ENCODE measurements around the gene GBA2.

Gene GBA2

GRCh38 chr9:35781066-35781465 lies 32.0 kb upstream of the GBA2 start:
- peaks cover 3% of the 10 kb centered on the region for H3K4me1 ChIP-seq (ENCODE audit: control insufficient read depth, insufficient read depth, low read length)
- no peaks in the 10 kb centered on the region for H3K9me3 ChIP-seq (ENCODE audit: control insufficient read depth, low read length)
- no peaks in the 10 kb centered on the region for H3K27me3 ChIP-seq (ENCODE audit: control insufficient read depth, insufficient read depth, low read length)
- no peak overlapping the region for H3K4me3 ChIP-seq (ENCODE audit: low read length)
- no peaks in the 10 kb centered on the region for H3K36me3 ChIP-seq (ENCODE audit: control insufficient read depth, insufficient read depth, low read length)
- no peak overlapping the region for H3K9ac ChIP-seq (ENCODE audit: low read length)

GRCh38 chr9:35778496-35778895 lies 29.5 kb upstream of the GBA2 start:
- Histone ChIP-seq H3K9me3 (ENCODE audit: control insufficient read depth, low read length) (no peaks in the 10 kb centered on the region), H3K4me3 (ENCODE audit: low read length) (no peak overlapping the region), H3K9ac (ENCODE audit: low read length) (no peak overlapping the region), H3K36me3 (ENCODE audit: control insufficient read depth, insufficient read depth, low read length) (no peaks in the 10 kb centered on the region), H3K27me3 (ENCODE audit: control insufficient read depth, insufficient read depth, low read length) (no peaks in the 10 kb centered on the region), H3K4me1 (ENCODE audit: control insufficient read depth, insufficient read depth, low read length) (peaks cover 3% of the 10 kb centered on the region)

- Histone ChIP-seq H3K9ac (ENCODE audit: low read length) (no peak overlapping the region), H3K4me3 (ENCODE audit: low read length) (no peak overlapping the region), H3K36me3 (ENCODE audit: control insufficient read depth, insufficient read depth, low read length) (no peaks in the 10 kb centered on the region), H3K27me3 (ENCODE audit: control insufficient read depth, insufficient read depth, low read length) (no peaks in the 10 kb centered on the region), H3K4me1 (ENCODE audit: control insufficient read depth, insufficient read depth, low read length) (peaks cover 16% of the 10 kb centered on the region), H3K9me3 (ENCODE audit: control insufficient read depth, low read length) (no peaks in the 10 kb centered on the region)
Measured at GRCh38 chr9:35776018-35776417, 27.0 kb upstream of the GBA2 start.

GRCh38 chr9:35774907-35775635 lies 26.0 kb upstream of the GBA2 start:
- Histone ChIP-seq H3K36me3 (ENCODE audit: control insufficient read depth, insufficient read depth, low read length) (no peaks in the 10 kb centered on the region), H3K27me3 (ENCODE audit: control insufficient read depth, insufficient read depth, low read length) (no peaks in the 10 kb centered on the region), H3K4me1 (ENCODE audit: control insufficient read depth, insufficient read depth, low read length) (peaks cover 25% of the 10 kb centered on the region), H3K9me3 (ENCODE audit: control insufficient read depth, low read length) (no peaks in the 10 kb centered on the region), H3K4me3 (ENCODE audit: low read length) (no peak overlapping the region), H3K9ac (ENCODE audit: low read length) (no peak overlapping the region)

- Histone ChIP-seq H3K9me3 (ENCODE audit: control insufficient read depth, low read length) (no peaks in the 10 kb centered on the region), H3K4me3 (ENCODE audit: low read length) (no peak overlapping the region), H3K36me3 (ENCODE audit: control insufficient read depth, insufficient read depth, low read length) (no peaks in the 10 kb centered on the region), H3K27me3 (ENCODE audit: control insufficient read depth, insufficient read depth, low read length) (no peaks in the 10 kb centered on the region), H3K9ac (ENCODE audit: low read length) (no peak overlapping the region), H3K4me1 (ENCODE audit: control insufficient read depth, insufficient read depth, low read length) (peaks cover 23% of the 10 kb centered on the region)
Measured at GRCh38 chr9:35771943-35772342, 22.9 kb upstream of the GBA2 start.

DNA sequence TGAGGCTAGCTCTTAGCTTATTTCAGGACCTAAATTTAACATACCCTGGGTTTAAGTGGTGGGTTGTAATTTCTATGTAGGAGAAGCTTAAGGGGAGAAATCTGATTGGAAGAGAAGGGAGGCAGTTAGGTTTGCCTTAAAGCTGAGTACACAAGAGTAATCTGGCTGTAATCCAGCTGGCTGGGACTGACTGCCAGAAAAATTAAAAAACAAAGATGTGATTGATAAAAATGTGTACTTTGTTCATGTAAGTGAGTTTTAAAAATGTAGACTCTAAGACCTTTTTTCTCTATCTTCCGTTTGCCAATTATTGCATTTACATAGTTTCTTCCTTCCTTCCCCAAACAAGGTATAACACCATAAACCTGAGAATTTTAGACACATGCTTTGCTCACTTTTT lies 22.5 kb upstream of the GBA2 start:
- Histone ChIP-seq H3K9ac (ENCODE audit: low read length) (no peak overlapping the region), H3K4me3 (ENCODE audit: low read length) (no peak overlapping the region), H3K27me3 (ENCODE audit: control insufficient read depth, insufficient read depth, low read length) (no peaks in the 10 kb centered on the region), H3K36me3 (ENCODE audit: control insufficient read depth, insufficient read depth, low read length) (no peaks in the 10 kb centered on the region), H3K9me3 (ENCODE audit: control insufficient read depth, low read length) (no peaks in the 10 kb centered on the region), H3K4me1 (ENCODE audit: control insufficient read depth, insufficient read depth, low read length) (peaks cover 23% of the 10 kb centered on the region)

DNA sequence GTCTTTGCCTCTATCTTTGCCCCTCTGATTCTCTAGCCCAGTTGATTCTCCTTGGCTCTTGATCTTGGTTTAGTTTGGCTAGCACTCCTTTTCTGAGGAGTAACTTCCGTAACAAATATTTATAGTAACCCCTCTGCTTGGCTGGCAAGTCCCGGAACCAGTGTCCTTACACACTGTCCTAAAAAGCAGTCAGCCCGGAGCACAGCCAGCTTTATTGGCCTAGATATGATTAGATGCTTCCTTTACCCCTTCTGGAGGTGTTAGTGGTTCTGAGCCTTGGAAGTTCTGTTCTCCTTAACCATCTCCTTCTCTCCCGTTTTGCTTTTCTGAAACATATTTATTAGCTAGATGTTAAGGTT lies 22.0 kb upstream of the GBA2 start:
- Histone ChIP-seq H3K36me3 (ENCODE audit: control insufficient read depth, insufficient read depth, low read length) (no peaks in the 10 kb centered on the region), H3K4me3 (ENCODE audit: low read length) (no peak overlapping the region), H3K9ac (ENCODE audit: low read length) (no peak overlapping the region), H3K4me1 (ENCODE audit: control insufficient read depth, insufficient read depth, low read length) (peaks cover 23% of the 10 kb centered on the region), H3K9me3 (ENCODE audit: control insufficient read depth, low read length) (no peaks in the 10 kb centered on the region), H3K27me3 (ENCODE audit: control insufficient read depth, insufficient read depth, low read length) (no peaks in the 10 kb centered on the region)

GRCh38 chr9:35769763-35770162 lies 20.7 kb upstream of the GBA2 start:
- Histone ChIP-seq H3K9me3 (ENCODE audit: control insufficient read depth, low read length) (no peaks in the 10 kb centered on the region), H3K4me1 (ENCODE audit: control insufficient read depth, insufficient read depth, low read length) (peaks cover 23% of the 10 kb centered on the region), H3K27me3 (ENCODE audit: control insufficient read depth, insufficient read depth, low read length) (no peaks in the 10 kb centered on the region), H3K9ac (ENCODE audit: low read length) (no peak overlapping the region), H3K36me3 (ENCODE audit: control insufficient read depth, insufficient read depth, low read length) (no peaks in the 10 kb centered on the region), H3K4me3 (ENCODE audit: low read length) (no peak overlapping the region)

- Histone ChIP-seq H3K9ac (ENCODE audit: low read length) (no peak overlapping the region), H3K4me3 (ENCODE audit: low read length) (no peak overlapping the region), H3K36me3 (ENCODE audit: control insufficient read depth, insufficient read depth, low read length) (no peaks in the 10 kb centered on the region), H3K4me1 (ENCODE audit: control insufficient read depth, insufficient read depth, low read length) (peaks cover 34% of the 10 kb centered on the region), H3K27me3 (ENCODE audit: control insufficient read depth, insufficient read depth, low read length) (no peaks in the 10 kb centered on the region), H3K9me3 (ENCODE audit: control insufficient read depth, low read length) (no peaks in the 10 kb centered on the region)
Measured at GRCh38 chr9:35767458-35767857, 18.4 kb upstream of the GBA2 start.

- H3K9ac ChIP-seq (ENCODE audit: low read length) = no peak overlapping the region
Measured at GRCh38 chr9:35766997-35767396, 18.0 kb upstream of the GBA2 start.

DNA sequence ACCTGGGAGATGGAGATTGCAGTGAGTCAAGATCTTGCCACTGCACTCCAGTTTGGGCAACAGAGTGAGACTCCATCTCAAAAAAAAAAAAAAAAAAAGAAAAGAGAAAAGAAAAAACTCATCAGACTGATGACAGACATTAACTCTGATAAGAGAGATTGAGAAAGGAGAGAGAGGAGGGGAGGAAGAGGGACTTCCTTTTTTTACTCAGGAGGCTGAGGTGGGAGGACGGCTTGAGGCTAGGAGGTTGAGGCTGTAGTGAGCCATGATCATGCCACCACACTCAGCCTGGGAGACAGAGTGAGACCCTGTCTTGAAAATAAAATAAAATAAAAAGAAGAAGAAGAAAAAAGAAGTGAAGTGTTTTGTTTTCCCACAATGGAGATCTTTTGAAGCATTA lies 14.8 kb upstream of the GBA2 start:
- Histone ChIP-seq H3K9me3 (ENCODE audit: control insufficient read depth, low read length) (no peaks in the 10 kb centered on the region), H3K4me3 (ENCODE audit: low read length) (no peak overlapping the region), H3K9ac (ENCODE audit: low read length) (no peak overlapping the region), H3K36me3 (ENCODE audit: control insufficient read depth, insufficient read depth, low read length) (no peaks in the 10 kb centered on the region), H3K4me1 (ENCODE audit: control insufficient read depth, insufficient read depth, low read length) (peaks cover 18% of the 10 kb centered on the region), H3K27me3 (ENCODE audit: control insufficient read depth, insufficient read depth, low read length) (no peaks in the 10 kb centered on the region)

More at GRCh38 chr9:35766997-35767396, 18.0 kb upstream of the GBA2 start:
- Histone ChIP-seq H3K27me3 (ENCODE audit: control insufficient read depth, insufficient read depth, low read length) (no peaks in the 10 kb centered on the region), H3K36me3 (ENCODE audit: control insufficient read depth, insufficient read depth, low read length) (no peaks in the 10 kb centered on the region), H3K9me3 (ENCODE audit: control insufficient read depth, low read length) (no peaks in the 10 kb centered on the region), H3K4me3 (ENCODE audit: low read length) (no peak overlapping the region), H3K4me1 (ENCODE audit: control insufficient read depth, insufficient read depth, low read length) (peaks cover 29% of the 10 kb centered on the region)

DNA sequence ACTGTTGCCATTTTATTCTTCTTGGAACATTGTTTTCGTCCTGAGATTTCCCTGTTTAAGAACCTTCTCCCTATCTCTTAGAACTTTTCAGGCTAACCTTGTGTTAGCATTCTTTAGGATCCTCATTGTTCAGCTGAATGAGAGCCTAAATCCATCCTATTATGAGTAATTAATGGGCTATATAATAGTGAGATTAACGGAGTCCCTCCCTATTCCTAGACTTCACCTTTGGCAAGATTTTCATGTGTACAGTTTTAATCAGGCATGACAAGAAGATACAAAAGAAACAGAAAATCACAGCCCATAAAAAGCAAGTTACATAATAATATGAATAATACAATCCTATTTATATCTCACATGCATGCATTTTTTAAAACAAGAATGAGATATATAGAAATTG lies 14.2 kb upstream of the GBA2 start:
- no peaks in the 10 kb centered on the region for H3K27me3 ChIP-seq (ENCODE audit: control insufficient read depth, insufficient read depth, low read length)

DNA sequence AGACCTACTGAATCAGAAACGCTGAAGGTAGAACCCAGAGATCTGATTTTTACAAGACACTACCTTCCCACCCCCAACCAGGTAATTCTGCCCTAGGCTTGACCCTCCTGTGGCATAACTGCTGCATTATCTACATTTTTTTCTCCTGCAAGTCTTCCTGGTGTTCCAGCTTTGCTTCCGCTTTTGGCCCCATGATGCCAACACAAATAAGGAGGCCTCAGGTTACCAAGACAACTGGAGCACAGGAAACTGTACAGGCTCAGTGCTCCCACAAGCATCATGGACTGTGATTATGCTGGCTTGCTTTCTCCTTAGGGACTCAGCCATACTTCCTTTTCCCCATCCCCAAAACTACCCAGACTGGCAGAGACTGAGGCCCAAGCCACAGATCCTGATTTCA lies 11.6 kb upstream of the GBA2 start:
- Histone ChIP-seq H3K4me1 (ENCODE audit: control insufficient read depth, insufficient read depth, low read length) (peaks cover 26% of the 10 kb centered on the region), H3K36me3 (ENCODE audit: control insufficient read depth, insufficient read depth, low read length) (no peaks in the 10 kb centered on the region), H3K9me3 (ENCODE audit: control insufficient read depth, low read length) (no peaks in the 10 kb centered on the region), H3K27me3 (ENCODE audit: control insufficient read depth, insufficient read depth, low read length) (no peaks in the 10 kb centered on the region), H3K4me3 (ENCODE audit: low read length) (no peak overlapping the region), H3K9ac (ENCODE audit: low read length) (peak overlapping the region; percentile 19)

More for the DNA sequence above, 14.2 kb upstream of the GBA2 start:
- peaks cover 22% of the 10 kb centered on the region for H3K4me1 ChIP-seq (ENCODE audit: control insufficient read depth, insufficient read depth, low read length)
- no peaks in the 10 kb centered on the region for H3K9me3 ChIP-seq (ENCODE audit: control insufficient read depth, low read length)
- no peak overlapping the region for H3K9ac ChIP-seq (ENCODE audit: low read length)
- H3K4me3 ChIP-seq (ENCODE audit: low read length) = no peak overlapping the region
- H3K36me3 ChIP-seq (ENCODE audit: control insufficient read depth, insufficient read depth, low read length) = no peaks in the 10 kb centered on the region
